ENCODE results near the gene HUWE1.

DNA sequence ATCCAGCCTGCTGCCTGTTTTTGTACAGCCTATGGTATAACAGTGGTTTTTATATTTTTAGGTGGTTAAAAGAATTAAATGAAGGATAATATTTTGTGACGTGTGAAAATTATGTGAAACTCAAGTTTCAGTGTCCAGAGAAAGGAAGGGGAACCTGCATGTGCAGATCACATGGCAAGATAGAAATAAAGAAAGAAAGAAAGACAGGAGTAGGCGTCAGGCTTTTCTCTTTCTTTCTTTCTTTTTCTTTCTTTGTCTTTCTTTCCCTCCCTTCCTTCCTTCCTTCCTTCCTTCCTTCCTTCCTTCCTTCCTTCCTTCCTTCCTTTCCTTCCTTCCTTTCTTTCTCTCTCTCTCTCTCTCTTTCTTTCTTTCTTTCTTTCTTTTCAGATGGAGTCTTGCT is 42.0 kb upstream of the HUWE1 start:
- TF ChIP-seq CTCF (optimal IDR thresholded peaks at IDR 0.05 in 1 of 3, IDR thresholded peaks at IDR 0.05 in 1 of 3, conservative IDR thresholded peaks at IDR 0.05 in 1 of 3; ENCODE audit: extremely low read depth in 1 of 3, insufficient read depth in 2 of 3, low read length in 3 of 3): no peak
- TF ChIP-seq EZH2 (IDR thresholded peaks at IDR 0.05; ENCODE audit: low read length): no peak
